Activated T-cell treated with anti-CD3 and anti-CD28 coated beads, Interleukin-2, amount 50 U/mL, for 1 hour (primary cell): ENCODE results near the gene SECTM1.
A peak's percentile ranks its signal among the peaks of the same experiment; 100 is the strongest.

Experiments used
- DNase-seq: peaks from one replicate; pipeline ENCODE4 v3.0.0-alpha.2; 2020

SECTM1 gene

DNA sequence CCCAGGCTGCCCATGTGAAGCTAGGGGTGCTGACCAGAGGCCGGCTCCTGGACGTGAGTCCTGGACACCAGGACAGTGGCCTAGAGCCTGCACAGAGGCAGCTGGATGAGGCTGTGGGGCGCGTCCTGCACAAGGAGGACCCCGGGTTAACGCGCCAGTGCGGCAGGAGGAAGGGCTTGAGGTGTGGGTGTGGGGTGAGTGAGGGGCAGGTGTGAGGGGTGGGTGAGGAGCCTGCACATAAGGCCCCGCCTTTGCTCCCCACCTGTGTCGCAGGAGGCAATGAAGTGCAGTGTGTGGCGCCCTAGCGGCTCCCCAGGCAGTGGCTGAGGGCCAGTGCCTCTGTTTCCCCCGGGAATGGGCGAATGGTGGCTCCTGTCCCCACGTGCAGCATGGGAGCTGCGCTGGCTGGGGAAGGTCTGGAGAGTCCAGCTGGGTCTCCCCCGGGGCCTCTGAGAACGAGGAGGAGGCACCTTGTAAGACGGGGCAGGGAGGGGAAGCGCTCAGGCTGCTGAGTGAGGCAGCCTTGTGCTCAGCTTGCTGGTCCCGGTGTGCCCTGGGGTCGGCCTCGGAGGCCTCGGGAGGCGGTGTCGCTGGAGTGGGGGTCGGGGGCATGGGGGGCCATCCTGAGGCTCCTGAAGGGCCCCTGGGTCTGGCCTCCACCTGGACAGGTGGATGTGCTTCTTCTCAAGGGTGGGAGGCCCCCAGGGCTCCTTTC lies 19.4 kb downstream of the SECTM1 start:
- peak; percentile 43 for DNase-seq

DNA sequence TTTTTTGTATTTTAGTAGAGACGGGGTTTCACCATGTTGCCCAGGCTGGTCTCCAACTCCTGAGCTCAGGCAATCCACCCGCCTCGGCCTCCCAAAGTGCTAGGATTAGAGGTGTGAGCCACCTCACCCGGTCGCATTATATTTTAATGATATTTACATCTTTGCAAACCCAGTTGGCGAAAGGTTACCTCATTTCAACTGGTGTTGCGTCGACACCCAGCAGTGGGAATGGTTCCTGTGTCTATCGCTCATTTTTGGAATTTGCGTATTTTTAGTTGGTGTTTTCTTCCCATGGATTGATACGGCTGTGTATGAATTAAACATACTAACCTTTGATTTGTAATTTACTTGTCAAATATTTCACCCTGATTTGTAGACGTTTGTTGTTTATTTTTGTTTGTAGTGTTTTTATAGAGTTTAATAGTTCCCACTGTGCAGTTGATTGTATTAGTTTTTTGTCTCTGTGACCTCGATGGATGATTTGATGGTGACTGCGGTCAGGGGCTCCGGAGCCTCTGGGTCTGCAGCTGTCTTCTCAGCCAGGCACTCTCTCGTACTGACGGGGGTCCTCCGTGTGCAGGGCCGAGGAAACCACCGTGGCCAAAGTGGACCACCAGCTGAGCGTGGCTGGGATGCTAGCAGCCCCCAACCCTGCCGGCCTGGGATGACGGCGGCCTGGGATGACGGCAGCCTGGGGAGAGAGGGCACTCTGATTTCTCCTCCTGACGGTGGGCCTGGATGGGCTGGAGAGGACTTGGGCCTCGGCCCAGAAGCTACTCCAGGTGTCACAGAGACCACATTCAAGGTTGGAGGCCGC lies 20.2 kb downstream of the SECTM1 start:
- no peak for DNase-seq

DNA sequence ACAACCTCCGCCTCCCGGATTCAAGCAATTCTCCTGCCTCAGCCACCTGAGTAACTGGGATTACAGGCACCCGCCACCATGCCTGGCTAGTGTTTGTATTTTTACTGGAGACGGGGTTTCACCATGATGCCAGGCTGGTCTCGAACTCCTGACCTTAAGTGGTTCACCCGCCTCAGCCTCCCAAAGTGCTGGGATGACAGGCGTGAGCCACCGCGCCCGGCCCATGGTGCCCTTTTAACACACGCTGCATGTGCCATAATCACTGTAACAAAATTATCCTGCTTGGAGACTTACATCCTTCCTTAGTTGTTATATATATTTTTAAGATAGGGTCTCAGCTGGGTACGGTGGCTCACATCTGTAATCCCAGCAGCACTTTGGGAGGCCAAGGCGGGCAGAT lies 21.6 kb downstream of the SECTM1 start:
- no peak for DNase-seq

DNA sequence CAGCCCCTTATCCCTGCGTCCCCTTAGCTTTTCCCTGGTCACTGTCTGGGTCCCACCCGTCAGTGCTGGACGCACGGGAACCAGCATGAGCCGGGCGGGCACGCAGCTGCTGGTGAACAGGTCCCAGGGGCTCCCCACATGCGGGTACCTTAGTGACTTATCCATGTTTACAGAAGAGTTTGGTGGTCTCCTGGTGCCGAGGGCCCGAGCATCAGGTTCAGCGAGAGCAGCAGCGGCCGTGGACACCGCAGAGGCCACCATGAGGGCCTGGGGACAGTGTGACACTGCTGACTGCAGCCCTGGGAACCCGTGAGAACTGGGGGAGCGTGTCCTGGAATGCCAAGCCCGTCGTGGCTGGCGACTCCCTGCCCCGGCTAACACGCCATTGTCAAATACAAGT lies 22.7 kb downstream of the SECTM1 start:
- DNase-seq = no peak

GRCh38 chr17:82309656-82310570 lies 23.7 kb downstream of the SECTM1 start:
- DNase-seq = no peak

GRCh38 chr17:82305727-82306300 lies 27.8 kb downstream of the SECTM1 start:
- DNase-seq = peak; percentile 20

DNA sequence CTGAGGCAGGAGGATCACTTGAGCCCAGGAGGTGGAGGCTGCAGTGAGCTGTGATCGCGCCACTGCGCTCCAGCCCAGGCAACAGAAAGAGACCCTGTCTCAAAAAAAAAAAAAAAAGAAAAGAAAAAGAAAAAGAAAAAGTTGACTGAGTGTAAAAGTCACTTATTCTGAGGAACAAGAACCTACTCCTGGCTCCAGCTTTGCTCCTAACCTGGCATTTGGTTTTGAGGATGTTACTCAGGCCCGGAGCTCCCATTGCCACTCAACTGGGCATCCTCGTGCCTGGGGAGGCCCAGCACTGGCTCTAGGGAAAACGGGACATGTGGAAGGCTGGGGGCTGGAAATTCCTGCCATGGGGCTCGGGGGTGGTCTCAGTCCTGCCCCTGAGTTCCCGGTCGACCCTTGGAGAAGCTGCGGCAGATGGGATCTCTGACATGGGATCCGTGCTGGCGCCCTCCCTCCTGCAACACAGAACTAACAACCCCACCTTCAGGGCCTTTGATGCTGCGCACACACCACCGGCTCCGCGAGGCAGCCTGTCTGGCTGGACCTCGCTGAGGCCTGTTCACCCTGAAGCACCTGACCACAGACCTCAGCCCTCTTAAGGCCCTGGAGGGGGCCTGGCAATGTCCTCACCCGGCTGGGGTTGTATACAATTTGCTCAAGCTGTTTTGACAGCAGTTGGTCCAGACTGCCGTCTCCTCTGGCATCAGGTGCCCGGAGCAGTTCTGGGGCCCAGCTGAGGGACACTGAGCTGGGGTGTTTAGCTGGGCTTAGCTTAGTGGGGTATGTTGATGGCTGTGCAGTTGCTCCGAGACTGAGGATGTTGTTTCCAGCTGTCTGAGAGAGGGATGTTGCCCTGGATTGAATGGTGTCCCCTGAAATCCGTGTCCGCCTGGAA lies 28.5 kb downstream of the SECTM1 start:
- DNase-seq = no peak

DNA sequence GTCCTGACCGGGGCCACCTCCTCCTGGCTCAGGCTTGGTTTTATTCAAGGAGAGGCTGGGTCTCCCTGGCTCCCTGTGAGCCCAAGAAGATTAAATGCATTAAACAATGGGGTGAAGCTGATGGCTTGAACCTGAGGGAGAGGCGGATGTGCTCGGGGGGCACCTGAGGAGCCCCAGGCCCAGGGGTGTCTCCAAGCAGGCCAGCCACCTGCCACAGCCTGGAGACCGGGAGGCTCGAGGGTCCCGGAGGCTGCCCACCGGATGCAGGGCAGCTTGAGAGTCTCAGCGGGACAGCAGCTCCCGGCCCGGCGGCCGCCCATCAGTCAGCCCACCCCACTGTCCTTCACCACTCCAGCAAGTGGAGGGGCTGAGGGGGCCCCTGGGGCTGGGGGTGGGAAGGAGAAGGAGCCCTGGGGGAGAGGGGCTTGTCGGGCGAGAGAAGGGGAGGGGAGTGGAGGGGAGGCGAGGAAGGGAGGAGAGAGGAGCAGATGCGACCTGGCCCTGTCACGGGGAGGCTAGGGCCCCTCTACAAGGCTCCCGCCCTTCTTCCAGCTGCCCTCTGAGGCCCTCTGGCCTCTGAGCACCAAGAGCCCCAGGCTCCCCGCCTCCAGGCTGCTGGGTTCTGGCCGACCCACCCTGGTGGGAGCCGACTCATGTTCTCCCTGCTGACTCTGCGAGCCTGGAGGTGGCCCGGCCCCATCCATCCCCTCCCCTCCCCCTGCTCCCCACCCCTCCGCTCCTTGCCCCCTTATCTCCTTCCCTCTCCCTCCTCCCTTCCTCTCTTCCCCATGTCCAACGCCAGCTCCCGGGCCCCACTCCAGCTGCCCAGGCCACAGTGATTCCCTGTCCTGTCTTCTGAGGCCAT lies 29.4 kb downstream of the SECTM1 start:
- DNase-seq = peak; percentile 25

DNA sequence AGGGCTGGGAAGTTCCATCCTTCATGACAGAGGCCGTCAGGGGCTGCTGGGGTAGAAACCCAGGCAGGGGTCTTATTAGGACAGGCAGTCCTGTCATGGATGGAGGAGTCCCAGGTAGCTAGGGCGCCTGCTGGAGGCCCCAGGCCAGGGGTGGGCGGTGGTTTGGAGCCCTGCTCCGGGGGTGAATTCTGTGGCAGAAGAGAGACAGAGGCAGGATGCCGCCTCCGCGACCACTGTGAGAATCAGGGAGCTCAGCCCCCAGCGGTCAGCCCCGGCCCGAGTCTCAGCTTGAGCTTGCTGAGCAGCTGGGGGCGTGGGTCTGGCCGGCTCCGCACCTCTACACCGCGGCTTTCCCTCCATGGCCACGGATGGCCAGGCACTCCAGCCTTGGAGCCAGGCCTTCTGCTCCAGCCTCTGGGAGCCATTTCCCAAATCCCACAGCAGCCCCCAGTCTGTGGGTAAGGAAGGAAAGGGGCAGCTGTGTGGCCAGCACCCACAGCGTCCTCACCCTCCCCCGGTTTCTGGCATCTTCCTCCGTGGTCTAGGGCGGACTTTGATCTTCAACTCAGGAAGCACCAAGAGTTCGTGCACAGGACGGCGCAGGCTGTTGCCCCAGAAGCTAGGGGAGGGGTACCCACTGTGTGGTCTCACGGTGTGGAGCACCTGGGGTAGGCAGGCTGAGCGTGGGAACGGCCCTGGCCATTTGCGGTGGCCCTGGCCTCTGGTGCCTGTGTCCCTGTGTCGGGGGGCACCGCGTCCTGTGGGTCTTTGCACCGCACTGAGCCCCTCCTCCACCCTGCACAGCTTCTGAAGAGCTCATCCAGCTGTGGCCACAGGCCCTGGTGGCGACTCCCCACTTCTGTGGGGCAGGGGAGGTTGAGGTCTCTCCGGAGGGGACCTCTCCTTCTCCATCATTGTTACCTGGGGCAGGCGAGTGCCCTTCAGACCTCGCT lies 30.3 kb downstream of the SECTM1 start:
- DNase-seq = peak; percentile 63

- no peak for DNase-seq
Observed at GRCh38 chr17:82302568-82302963, 31.0 kb downstream of the SECTM1 start.

DNA sequence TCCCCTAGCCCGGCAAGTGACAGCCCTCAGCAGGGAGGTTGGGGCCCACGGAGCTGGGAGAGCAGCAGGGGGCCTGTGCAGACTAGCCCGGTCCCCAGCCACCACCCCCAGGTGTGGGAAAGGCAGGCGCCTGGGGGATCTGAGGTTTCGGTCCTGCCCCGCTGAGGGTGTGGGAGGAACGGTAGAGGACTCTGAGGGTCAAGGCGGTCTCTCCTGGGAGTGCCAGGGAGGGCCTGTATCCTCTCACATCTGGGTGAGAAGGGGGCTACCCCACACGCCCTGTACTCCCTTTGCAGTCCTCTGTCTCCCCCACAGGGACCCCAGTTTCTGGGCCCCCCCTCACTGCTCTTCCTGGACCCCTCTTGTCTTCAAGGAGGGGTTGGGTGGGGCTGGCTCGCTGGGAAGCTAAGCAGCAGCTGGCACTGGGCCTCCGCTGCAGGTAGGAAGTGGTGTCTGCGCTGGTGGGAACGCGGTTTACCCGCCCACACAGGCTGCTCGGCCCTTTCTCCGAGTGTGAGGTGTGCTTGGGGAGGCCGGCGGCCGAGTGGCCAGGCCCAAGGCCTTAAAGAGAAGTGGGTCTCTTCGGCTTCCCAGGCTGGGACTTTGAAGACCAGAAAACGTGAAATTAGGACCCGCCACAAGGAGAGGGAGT lies 31.5 kb downstream of the SECTM1 start:
- DNase-seq = peak; percentile 74

GRCh38 chr17:82301300-82301915 lies 32.2 kb downstream of the SECTM1 start:
- DNase-seq = peak; percentile 48

DNA sequence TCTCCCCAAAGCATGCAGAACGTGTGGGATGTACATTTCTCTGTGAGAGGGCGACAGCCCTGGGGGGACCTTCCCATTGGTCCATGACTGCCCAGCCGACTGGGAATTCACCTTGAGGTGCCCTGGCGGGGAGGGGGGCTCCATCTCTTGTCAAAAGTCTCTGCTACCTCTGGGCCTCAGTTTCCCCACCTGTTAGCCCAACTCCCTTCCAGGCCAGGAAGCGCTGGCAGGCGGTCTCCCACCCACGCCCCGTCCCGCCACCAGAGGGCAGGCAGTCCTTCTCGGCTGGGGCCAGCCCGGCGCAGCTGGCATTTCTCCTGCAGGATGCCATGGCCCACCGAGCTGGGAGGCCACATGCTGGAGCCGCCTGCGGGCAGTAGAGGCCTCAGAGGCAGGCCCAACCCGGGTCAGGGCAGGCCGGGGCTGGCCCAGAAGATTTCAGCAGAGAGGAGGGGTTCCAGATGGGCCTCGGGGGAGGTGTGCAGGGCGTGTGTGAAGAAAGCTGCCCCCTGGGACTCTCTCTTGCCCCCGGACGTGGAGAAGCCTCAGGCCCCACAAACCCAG lies 32.8 kb downstream of the SECTM1 start:
- DNase-seq = peak; percentile 83

- peak; percentile 28 for DNase-seq
Observed at GRCh38 chr17:82300228-82300627, 33.3 kb downstream of the SECTM1 start.

- DNase-seq = peak; percentile 63
Observed at GRCh38 chr17:82299452-82299851, 34.1 kb downstream of the SECTM1 start.

- no peak for DNase-seq
Observed at GRCh38 chr17:82298538-82299421, 34.8 kb downstream of the SECTM1 start.
